HG02678 (cell line): ENCODE results near the gene NAA30.

Source experiments
- ATAC-seq: cut with Tn5 transposase; IDR thresholded peaks from one replicate; pipeline ENCODE4 v1.9.1; 2021; ENCODE audit warnings: mild to moderate bottlenecking, moderate library complexity; ENCODE audit not compliant: unreplicated experiment

The NAA30 gene

DNA sequence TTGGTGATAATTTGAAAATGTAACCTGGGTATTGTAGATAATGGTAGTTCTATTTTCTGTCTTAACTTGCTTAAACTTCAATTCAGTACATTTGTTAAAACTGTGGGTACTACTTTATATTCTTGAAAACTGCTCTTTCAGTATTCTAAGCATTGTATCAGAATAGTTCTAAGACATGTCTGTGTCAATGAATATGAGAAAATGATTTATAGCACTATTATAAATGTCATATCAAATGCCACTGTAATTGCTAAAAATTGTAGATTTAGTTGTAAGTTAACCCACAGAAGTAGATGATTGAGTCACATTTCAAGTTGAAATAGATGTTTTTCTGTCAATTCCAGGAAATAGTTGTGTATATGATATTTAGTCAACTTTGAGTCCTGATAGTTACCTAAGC, 2.4 kb downstream of the NAA30 start:
- no peak for ATAC-seq

- no peak for ATAC-seq
Observed at GRCh38 chr14:57400556-57401494, 10.4 kb downstream of the NAA30 start.

DNA sequence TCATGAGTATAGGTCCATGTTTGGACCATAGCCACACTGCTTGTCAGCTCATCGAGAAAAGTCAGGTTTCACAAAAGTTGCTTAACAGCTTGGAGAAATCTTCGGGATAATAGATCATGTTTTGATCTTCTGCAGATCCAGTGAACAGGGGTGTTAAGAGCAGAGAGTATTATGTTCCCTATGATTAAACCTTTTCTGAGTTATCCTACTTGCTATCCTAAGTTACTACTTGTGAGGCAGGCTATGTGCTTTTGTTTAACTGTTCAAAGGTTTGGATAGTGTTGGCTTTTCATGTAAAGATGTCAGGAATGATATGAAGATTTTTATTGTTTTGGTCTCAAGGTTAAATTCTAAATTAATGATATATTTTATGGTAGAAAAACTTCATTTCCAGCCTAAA, 11.1 kb downstream of the NAA30 start:
- no peak for ATAC-seq

GRCh38 chr14:57402173-57402852, 11.9 kb downstream of the NAA30 start:
- no peak for ATAC-seq

GRCh38 chr14:57403521-57403864, 13.1 kb downstream of the NAA30 start:
- no peak for ATAC-seq

GRCh38 chr14:57405562-57405961, 15.2 kb downstream of the NAA30 start:
- no peak for ATAC-seq

- ATAC-seq = no peak
Observed at GRCh38 chr14:57408037-57408436, 17.7 kb downstream of the NAA30 start.

DNA sequence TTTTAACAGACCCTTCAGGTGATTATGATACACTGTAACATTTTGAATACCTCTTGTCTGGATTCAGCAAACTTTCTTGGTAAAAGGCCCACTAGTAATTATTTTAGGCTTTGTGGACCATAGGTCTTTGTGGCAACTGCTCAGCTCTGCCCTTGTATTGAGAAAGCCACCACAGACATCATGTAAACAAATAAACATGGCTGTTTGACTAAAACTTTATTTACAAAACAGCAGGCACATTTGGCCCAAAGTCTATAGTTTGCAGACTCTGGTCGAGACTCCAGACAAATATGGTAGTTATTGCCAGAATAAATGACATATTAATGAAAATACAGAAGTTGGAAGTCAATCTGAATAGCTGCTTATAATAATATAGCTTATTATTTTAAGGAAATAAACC, 18.2 kb downstream of the NAA30 start:
- ATAC-seq = no peak

DNA sequence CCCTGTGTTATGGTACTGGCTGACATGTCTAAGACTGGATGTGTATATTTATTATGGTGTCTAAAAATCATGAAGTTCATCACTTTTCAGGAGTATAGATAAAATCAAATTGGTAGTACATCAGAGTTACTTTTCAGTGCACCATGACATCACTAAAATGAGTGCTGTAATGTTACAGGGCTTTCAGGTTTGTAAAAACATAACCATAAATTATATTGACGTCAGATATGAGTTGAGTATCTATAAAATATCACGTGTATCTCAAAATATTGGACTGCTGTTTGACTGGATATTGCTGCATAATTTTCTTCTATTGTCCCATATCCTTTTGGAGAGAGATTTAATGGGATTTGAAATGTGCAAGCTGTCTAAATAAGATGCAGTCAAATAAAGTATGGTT, 22.0 kb downstream of the NAA30 start:
- ATAC-seq = no peak

DNA sequence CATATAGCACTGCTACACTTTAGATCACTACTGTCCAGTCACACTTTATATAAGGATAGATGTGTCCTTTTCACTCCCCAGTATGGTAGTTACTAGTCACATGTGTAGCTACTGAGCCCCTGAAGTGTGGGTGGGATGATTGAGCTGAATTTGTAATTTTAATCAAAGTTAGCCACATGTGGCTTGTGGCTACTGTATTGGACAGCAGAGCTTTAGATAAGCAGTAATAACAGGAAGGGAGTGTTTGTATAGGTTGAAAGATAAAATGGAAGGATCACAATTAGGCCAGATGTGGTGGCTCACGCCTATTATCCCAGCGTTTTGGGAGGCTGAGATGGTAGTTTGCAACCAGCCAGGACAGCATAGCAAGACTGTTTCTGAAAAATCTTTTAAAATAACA, 23.5 kb downstream of the NAA30 start:
- no peak for ATAC-seq

GRCh38 chr14:57417228-57417627, 26.8 kb downstream of the NAA30 start:
- ATAC-seq = no peak

- ATAC-seq = no peak
Observed at GRCh38 chr14:57418999-57419398, 28.6 kb downstream of the NAA30 start.

- no peak for ATAC-seq
Observed at GRCh38 chr14:57420033-57420432, 29.6 kb downstream of the NAA30 start.

DNA sequence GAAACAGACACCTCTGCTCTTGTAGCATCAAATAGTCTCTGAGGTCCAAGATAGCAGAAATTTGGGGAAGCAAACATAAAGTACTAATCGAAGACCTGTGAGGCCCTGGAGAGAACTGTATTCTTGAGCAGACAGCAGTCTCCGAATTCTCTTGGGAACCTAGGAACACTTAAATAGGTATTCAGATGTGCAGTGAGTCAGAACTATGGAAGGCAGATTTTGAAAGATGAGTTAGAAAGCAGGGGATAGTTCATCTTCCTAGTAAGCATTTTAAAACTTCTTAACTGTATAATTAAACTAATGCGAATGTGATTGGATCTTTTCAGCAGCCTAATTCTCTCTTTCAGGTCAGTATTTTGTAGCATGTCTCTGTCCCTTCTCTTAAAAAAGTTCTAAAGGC, 30.6 kb downstream of the NAA30 start:
- ATAC-seq = no peak

DNA sequence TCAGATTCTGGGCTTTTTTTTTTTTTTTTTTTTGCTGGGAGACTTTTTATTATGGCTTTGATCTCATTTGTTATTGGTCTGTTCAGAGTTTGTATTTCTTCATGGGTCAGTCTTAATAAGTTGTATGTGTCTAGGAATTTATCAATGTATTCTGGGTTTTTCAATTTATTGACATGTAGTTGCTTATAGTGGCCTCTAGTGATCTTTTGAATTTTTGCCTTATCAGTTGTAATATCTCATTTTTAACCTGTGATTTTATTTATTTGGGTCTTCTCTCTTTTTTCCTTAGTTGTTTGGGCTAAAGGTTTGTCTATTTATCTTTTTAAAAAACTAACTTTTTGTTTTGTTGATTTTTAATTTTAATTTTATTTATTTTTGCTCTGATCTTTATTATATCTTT, 45.5 kb downstream of the NAA30 start:
- no peak for ATAC-seq

GRCh38 chr14:57461777-57462320, 71.5 kb downstream of the NAA30 start:
- ATAC-seq = no peak

DNA sequence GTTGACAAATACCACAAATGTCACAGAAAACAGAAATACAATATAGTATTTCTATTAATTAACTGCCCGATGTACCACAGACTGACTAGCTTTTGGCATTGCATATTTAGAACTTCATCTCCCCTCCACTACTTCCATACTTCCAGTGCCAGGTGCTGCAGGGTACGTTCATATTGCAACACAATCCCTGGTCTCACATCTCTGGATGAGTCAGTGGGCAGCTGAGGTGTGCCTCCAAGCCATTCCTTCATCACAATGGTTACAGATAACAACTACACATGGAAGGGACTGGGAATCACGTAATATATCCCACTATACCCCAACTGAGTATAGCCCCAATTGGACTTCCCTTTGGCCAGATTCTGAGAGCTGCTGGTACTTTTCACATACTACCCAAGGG, 72.2 kb downstream of the NAA30 start:
- ATAC-seq = no peak

GRCh38 chr14:57464008-57464730, 73.8 kb downstream of the NAA30 start:
- peak; percentile 94 for ATAC-seq
